Skeletal muscle tissue (tissue), 4 donors: ENCODE data around the gene SPIC. TPM values are rescaled to one million over a fixed set of nuclear protein-coding genes. Genes with fewer than 3 reads are reported as not detected.
"Not testable (repeated sequence)": the region's sequence is repeated elsewhere in the genome, so short reads cannot be mapped to it uniquely, and the experiment has no call there.

Source experiments
- H3K27ac ChIP-seq: one replicate; pipeline ENCODE4 v1.7.0; 2013; ENCODE audit warnings: mild to moderate bottlenecking, low read depth, low read length, inconsistent platforms
- H3K27me3 ChIP-seq, 3 donors: one replicate each; pipeline ENCODE4 v1.7.0; 2013; ENCODE audit warnings: low read length in 3 of 3; ENCODE audit not compliant: control insufficient read depth in 3 of 3, insufficient read depth in 3 of 3
- H3K36me3 ChIP-seq, 3 donors: one replicate each; pipeline ENCODE4 v1.7.0; 2013; ENCODE audit warnings: low read length in 3 of 3; ENCODE audit not compliant: control insufficient read depth in 3 of 3, insufficient read depth in 3 of 3
- H3K4me1 ChIP-seq, 3 donors: one replicate each; pipeline ENCODE4 v1.7.0; 2013; ENCODE audit warnings: low read length in 3 of 3, mild to moderate bottlenecking in 3 of 3; ENCODE audit not compliant: control insufficient read depth in 3 of 3, insufficient read depth in 3 of 3
- H3K4me3 ChIP-seq, 3 donors: one replicate each; pipeline ENCODE4 v1.7.0; 2013; ENCODE audit warnings: low read length in 3 of 3
- H3K9ac ChIP-seq, 3 donors: one replicate each; pipeline ENCODE4 v1.7.0; 2013; ENCODE audit warnings: low read length in 3 of 3, mild to moderate bottlenecking in 3 of 3, moderate library complexity in 2 of 3, low read depth in 1 of 3
- H3K9me3 ChIP-seq, 3 donors: one replicate each; pipeline ENCODE4 v1.7.0; 2013; ENCODE audit warnings: low read length in 3 of 3; ENCODE audit not compliant: control insufficient read depth in 3 of 3
- total RNA-seq: library from RNA; depleted of rRNA; stranded (reverse); fragments of >200 nt; gene quantifications from one replicate; pipeline ENCODE4 v1.2.3, GENCODE V29; 2014
- donor health status: Osteomylitis.

Gene SPIC
- total RNA-seq = not detected

GRCh38 chr12:101474711-101475386 is at the start of gene SPIC:
SPIC (plus strand) TSS chr12:101475336; CDS start chr12:101476905, 1,569 bp downstream.
- Histone ChIP-seq H3K9ac (no peak within 1 kb of the TSS), H3K27ac (no peak within 1 kb of the TSS), H3K27me3 (no peaks in the 10 kb centered on the region), H3K4me1 (no peaks in the 10 kb centered on the region), H3K36me3 (no peaks in the 10 kb centered on the region), H3K9me3 (no peaks in the 10 kb centered on the region), H3K4me3 (no peak within 1 kb of the TSS)

GRCh38 chr12:101430456-101430855 is 44.7 kb upstream of the SPIC start:
- Histone ChIP-seq H3K27ac (no peak overlapping the region), H3K4me3 (no peak overlapping the region), H3K27me3 (no peaks in the 10 kb centered on the region), H3K9me3 (no peaks in the 10 kb centered on the region), H3K36me3 (no peaks in the 10 kb centered on the region), H3K9ac (no peak overlapping the region), H3K4me1 (no peaks in the 10 kb centered on the region)

GRCh38 chr12:101436136-101436535 is 39.0 kb upstream of the SPIC start:
- Histone ChIP-seq H3K27ac (no peak overlapping the region), H3K9me3 (no peaks in the 10 kb centered on the region), H3K4me1 (no peaks in the 10 kb centered on the region), H3K36me3 (no peaks in the 10 kb centered on the region), H3K9ac (no peak overlapping the region), H3K4me3 (no peak overlapping the region), H3K27me3 (no peaks in the 10 kb centered on the region)

GRCh38 chr12:101439236-101439635 is 35.9 kb upstream of the SPIC start:
- no peak overlapping the region for H3K27ac ChIP-seq
- H3K9me3 ChIP-seq = no peaks in the 10 kb centered on the region
- H3K4me3 ChIP-seq = no peak overlapping the region
- H3K27me3 ChIP-seq = no peaks in the 10 kb centered on the region
- H3K9ac ChIP-seq = no peak overlapping the region
- H3K36me3 ChIP-seq = no peaks in the 10 kb centered on the region
- H3K4me1 ChIP-seq = peaks cover 0 to 6% (median 0%) of the 10 kb centered on the region in 3 donors

GRCh38 chr12:101441461-101442224 is 33.5 kb upstream of the SPIC start:
- H3K36me3 ChIP-seq = no peaks in the 10 kb centered on the region
- H3K27ac ChIP-seq = no peak overlapping the region
- peaks cover 0 to 6% (median 0%) of the 10 kb centered on the region in 3 donors for H3K4me1 ChIP-seq
- H3K9ac ChIP-seq = no peak overlapping the region
- no peak overlapping the region for H3K4me3 ChIP-seq
- H3K9me3 ChIP-seq = no peaks in the 10 kb centered on the region
- no peaks in the 10 kb centered on the region for H3K27me3 ChIP-seq

- Histone ChIP-seq H3K4me1 (peaks cover 0 to 2% (median 2%) of the 10 kb centered on the region in 3 donors), H3K4me3 (no peak overlapping the region), H3K9me3 (no peaks in the 10 kb centered on the region), H3K27ac (no peak overlapping the region), H3K36me3 (no peaks in the 10 kb centered on the region), H3K9ac (no peak overlapping the region), H3K27me3 (no peaks in the 10 kb centered on the region)
These were observed 19.5 kb upstream of the SPIC start for GRCh38 chr12:101455685-101456084.

- no peaks in the 10 kb centered on the region for H3K9me3 ChIP-seq
- no peak overlapping the region for H3K27ac ChIP-seq
- no peak overlapping the region for H3K9ac ChIP-seq
- H3K4me3 ChIP-seq = no peak overlapping the region
- no peaks in the 10 kb centered on the region for H3K36me3 ChIP-seq
- H3K27me3 ChIP-seq = no peaks in the 10 kb centered on the region
- H3K4me1 ChIP-seq = peaks cover 0 to 2% (median 2%) of the 10 kb centered on the region in 3 donors
These were observed 15.3 kb upstream of the SPIC start for GRCh38 chr12:101459642-101460346.

- H3K27me3 ChIP-seq = no peaks in the 10 kb centered on the region
- H3K9ac ChIP-seq = no peak overlapping the region
- H3K4me3 ChIP-seq = no peak overlapping the region
- no peaks in the 10 kb centered on the region for H3K9me3 ChIP-seq
- no peaks in the 10 kb centered on the region for H3K36me3 ChIP-seq
- no peak overlapping the region for H3K27ac ChIP-seq
- H3K4me1 ChIP-seq = no peaks in the 10 kb centered on the region
These were observed 6.2 kb upstream of the SPIC start for GRCh38 chr12:101468948-101469347.

- no peak overlapping the region for H3K4me3 ChIP-seq
- no peak overlapping the region for H3K9ac ChIP-seq
- no peak overlapping the region for H3K27ac ChIP-seq
- no peaks in the 10 kb centered on the region for H3K9me3 ChIP-seq
- H3K36me3 ChIP-seq = no peaks in the 10 kb centered on the region
- H3K4me1 ChIP-seq = no peaks in the 10 kb centered on the region
- no peaks in the 10 kb centered on the region for H3K27me3 ChIP-seq
These were observed 4.2 kb upstream of the SPIC start for GRCh38 chr12:101470939-101471338.

GRCh38 chr12:101471878-101472277 is 3.3 kb upstream of the SPIC start:
- H3K9ac ChIP-seq, H3K36me3 ChIP-seq, H3K27me3 ChIP-seq, H3K4me3 ChIP-seq, H3K27ac ChIP-seq, H3K4me1 ChIP-seq, H3K9me3 ChIP-seq: not testable (repeated sequence)
